HT-29 (cell line): Measurements from ENCODE around the gene FAM107A. TPM values are rescaled to one million over a fixed set of nuclear protein-coding genes. Genes with fewer than 3 reads are reported as not detected.

ENCODE experiments used
- DNase-seq: peaks from one replicate; pipeline ENCODE4 v3.0.0-alpha.2; 2015; ENCODE audit warnings: low spot score
- total RNA-seq: library from RNA; depleted of rRNA; stranded (reverse); fragments of >200 nt; shearing (Covaris generic); gene quantifications from 2 replicates; pipeline ENCODE4 v1.2.3, GENCODE V29; 2014; rRNA removed

Gene FAM107A, protein sequence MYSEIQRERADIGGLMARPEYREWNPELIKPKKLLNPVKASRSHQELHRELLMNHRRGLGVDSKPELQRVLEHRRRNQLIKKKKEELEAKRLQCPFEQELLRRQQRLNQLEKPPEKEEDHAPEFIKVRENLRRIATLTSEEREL
- total RNA-seq: 0.10 TPM in 1 of 2 replicates, not detected in the other

DNA sequence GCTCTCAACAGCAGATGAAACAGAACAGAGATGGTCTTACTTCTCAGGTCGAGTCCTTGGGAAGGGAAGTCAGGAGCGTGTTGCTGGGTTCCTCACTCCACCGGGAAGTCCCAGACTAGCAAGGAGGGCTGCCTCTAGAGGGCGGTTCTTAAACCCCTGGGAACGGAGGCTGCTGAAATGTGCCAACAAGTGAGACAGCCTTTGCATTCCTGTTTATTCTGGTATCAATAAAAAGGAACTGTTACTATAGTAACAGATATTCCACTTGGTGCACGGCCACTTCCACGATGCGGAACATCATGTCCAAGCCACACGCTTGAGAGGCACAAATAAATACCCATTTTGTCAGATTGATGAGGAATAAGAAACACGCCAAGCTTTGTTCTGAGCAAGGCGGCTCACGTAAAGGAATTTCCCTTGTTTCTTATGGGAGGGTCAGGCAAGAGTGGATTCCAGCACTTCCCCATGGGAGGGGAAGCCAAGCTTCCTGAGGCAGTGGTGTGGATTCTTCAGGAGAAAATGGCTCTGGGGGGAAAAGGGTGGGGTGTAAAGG is at the start of gene FAM107A:
Gene FAM107A (minus strand): TSS at position 123 of the 553 bp plus-strand sequence. CDS start 7,531 bp downstream, outside the sequence.
- no peak for DNase-seq

DNA sequence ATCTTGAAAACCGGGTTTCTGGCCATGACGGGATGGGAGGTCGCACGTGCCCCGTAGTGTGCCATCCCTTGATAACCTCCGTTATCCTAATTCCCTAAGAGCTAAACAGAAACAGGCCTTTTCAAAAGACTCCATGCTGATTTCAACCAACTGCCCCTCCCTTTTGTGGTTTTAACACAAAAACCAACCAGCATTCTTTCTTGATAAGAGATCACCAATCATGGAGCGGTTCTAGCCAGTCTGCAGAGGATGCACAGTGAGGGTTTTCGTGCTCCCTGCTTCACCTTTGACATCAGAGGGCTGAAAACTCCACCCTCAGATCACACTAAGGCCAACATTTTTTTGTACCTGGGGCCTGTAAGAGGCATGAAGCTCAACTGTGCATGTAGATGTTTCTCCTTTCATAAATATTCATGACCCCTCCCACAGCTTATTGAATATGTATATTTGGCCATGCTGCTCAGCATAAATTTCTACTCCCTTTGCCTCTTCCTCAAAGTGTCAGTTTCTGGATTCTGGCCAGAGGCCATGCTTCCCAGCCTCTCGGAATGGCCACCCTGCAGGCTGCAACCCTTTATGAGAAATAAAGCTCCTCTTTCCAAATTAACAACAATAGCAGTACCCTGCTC is 48.1 kb upstream of the FAM107A start:
- DNase-seq: no peak

DNA sequence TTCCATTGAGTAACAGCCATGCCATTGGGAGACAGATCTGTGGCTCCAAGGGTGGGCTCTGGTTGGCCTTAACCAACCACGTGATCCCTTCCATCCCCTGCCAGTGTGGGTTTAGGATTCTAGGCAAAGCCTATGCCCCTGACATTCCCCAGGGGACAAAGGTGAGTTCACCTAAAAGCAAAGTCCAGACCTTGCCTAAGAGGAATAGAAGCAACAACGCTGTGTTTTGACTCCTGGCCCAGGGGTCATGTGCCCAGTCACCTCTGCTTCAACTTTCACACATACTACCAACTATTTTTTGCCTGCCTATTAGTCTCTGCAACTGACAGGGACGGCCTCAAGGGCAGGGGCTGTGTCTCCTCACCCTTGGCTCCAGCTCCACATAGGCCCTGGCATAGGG is 47.4 kb upstream of the FAM107A start:
- DNase-seq: no peak

DNA sequence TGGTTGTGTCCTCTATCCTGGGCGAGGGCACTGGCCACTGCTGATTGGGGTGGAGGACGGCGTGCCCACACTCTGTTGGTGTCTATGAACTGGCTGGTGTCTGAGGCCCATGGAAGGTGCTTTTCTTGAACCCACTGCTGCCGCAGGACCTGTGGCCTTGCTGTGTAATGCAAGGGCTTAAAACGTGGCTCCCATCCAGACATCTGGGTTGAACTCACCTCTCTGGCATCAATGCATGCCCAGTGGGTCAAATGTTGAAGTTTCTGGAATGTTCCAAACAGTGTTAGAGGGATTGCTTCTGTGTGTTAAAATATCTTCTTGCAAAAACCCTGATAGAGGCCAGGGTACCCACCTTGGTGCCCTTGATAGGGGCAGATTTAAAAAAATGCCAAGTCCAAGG is 46.8 kb upstream of the FAM107A start:
- DNase-seq: no peak

DNA sequence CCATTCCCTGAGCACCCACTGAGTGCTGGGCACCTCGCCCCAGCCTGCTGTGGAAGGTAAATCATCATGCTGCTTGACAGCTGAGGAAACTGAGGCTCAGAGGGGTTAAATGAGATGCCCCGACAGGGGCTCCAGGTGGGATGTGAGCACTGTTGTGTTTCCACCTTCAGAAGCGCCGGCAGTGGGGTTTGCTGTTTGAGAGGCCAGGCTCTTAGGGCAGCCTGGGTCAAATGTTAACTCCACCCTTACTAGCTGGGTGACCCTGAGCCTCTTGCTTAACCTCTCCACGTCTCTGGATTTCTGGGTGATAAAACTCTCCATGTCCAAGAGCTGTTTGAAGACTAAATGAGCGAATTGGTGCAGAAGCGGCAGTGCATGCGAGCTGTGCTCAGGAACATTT is 46.3 kb upstream of the FAM107A start:
- DNase-seq: no peak

DNA sequence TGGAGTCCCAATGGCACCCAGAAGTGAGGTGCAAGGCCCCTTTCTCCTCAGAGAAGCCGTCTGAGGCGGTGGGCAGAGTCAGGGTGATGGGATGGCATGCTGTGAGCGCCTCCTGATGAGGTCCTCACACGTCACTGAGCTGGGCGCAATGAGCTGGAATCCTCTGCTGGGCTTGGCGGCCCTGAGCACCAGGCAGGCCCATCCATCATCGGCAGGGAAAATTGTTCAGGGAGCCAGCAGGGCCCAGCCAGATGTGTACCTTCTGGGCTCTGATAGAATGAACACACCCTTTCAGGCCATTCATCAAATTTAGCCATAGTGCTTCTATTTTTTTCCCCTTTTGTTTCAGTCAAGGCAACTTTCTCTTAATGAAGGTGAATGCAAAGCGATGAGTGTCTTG is 45.7 kb upstream of the FAM107A start:
- DNase-seq: no peak

DNA sequence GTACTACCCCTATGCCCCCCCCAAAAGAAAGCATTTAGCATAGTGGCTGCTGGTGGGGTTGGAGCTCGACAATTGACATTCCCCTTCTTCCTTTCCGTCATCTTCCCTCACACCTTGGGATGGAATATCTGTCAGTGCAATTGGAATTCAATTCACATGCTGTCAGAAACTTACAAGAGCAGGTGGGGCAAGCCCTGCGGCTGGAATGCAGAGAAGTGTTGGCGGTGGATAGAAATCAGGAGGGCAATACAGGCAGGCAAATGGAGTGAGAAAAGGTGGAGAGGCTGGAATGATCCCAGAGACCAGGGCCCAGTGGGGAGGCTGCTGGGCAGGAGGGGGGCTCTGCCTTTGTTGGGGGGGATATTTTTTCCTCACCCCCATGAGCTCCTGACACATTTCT is 45.2 kb upstream of the FAM107A start:
- no peak for DNase-seq

DNA sequence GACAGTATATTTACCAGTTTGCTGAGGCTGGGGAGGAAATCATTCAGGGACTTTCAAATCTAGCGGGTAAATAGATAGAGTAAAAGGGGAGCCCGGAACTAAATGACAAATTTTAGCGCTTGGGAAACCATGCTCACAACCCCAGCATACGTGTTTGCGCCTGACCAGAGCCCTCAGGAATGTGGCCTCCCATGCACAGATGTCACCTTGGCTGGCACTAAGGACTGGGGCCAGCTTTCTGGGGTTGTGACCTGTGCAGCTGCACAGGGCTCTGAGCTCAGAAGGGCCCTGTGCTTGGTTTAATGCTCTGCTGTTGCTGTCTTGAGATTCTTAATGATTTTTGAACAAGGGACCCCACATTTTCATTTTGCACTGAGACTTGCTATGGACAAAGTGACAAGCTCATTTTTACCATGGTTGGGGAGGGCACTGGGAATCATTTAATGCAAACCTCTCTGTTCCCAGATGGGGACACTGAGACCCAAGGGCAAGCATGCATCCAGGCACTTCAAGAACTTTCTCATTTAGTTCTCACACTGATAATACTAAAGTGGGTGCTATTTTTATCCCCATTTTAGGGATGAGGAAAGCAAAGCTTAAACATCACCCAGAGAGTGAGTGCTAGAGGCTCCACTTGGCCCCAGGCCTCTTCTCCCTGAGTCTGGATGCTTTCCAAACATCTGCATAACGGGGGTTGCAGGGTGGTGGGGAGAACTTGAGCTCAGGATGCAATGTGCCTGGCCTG is 44.1 kb upstream of the FAM107A start:
- DNase-seq: no peak

DNA sequence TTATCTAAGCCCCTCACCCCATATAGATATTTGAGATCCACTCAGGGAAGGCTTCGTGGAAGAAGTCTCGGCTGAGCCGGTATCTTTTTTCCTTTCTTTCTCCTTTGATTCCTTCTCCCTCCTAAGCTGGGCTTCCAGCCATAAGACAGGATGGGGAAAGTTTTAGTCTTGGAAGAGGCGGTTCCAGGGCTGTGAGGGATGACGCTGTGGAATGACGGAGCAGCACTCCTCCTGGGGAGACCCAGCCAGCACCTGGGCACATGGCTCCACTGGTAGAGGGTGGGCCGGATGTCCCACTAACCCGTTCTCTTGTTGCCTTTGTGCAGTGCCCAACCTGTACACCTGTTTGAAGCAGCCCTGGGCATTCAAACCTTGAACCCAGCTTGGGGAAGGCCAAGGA is 43.2 kb upstream of the FAM107A start:
- DNase-seq: no peak

DNA sequence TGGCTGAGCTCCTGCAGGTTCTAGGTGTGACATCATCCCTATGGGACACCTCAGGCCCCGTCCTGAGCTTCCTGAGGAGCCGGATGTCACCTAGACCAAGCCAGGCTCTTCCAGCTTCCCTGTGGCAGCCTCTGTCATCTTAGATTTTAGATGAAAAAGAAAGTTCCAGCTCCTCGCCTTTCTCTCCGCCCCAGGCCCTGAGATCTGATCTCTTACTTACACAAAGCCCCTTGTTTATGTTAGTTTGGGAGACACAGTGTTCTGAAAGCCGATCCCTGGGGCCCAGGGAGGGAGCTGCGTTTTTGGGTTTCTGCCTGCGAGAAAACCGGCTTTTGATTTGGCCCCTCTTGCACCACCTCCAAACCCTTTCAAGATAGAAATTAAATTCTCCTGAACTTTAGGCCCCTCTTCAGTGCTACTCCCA is 40.2 kb upstream of the FAM107A start:
- DNase-seq: no peak

DNA sequence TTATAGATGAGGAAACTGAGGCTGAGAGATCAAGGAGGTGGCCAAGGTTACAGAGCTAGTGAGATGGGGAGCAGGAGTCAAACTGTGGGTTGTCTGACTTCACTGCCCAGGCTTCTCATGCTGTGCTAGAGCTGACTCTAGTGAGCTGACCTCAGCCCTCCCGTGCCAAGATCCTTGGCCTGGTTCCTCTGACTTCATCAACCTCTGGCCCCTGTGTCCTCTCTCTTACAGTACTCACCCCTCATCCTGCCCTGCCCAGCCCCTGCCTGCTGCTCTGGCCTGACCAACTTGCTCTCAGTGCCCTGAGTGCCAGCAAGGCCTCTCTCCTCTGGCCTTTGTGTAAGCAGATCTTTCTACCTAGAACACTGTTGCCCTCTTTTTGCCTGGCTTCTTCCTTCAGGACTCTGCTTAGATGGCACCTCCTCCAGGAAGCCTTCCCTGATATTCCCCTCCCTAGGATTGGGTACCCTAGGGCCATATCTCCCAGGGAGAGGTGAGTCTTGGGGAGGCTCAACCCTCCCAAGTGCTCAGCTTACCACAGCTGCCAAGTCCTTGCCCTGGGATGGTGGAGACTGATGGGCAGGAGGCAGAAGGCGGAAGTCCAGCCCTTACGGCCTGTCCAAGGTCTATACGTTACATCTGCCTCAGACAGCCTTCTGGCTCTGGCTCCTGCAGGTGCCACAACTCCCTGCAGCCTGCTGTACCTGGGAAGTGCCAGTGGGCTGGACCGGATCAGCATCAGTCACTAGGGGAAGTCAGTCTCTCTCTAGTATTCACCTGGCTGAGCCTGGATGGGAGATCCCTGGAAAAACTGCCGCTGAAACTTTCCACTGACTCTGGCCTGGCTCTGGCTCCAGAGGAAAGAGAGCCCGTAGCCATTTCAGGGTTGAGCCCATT is 36.3 kb upstream of the FAM107A start:
- DNase-seq: no peak

DNA sequence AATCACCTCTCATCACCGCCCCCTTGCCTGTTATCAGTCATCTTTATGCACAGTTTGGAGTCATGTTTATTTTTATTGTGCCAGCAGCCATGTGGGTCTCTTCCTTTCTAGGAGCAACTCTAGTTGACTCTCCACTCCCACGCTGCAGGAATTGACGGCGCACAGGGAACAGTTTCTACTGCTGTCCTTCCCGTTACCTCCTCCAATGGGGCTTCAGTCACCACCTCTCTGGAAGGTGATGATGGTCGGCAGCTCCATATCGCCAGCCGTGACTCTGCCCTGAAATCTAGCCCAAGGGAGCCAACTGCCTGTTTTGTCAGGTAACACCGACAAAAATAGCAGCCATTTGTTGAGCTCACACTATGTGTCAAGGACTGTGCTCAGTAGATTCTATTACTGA is 35.6 kb upstream of the FAM107A start:
- DNase-seq: no peak

DNA sequence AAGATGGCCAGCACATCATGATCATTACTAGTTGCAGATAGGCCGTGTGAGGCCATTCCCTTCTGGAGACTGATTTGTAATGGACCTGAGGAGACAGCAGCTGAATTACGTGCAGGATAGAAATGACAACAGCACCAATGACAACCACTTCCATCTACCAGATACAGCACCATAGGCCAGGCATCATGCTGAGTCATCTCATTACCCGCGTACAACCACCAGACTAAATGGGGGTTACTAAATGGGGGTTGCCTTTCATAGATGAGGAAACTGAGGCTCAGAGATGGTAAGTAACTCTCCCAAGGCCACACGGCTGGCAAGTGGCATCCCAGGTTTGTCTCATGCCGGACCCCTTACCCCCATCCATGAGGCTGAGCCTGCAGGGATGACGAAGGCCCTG is 32.8 kb upstream of the FAM107A start:
- no peak for DNase-seq

DNA sequence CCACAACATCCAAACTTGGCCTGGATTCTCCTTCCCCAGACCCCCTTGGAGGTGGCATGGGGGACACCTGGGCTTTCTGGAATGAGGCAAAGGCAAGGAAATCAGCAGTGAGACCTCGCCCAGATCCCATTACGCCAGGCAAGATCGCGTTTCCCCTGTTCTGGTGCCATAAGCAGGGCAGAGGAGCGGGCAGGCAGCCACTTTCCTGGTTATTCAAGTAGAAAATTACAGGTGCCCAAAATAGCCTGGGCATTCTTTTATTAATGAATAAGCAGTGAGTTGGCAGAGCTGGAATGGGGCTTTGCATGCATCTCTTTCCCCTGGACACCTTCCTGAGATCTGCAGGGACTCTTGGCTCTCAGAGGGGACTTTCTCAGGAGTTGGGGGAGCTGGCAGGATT is 31.5 kb upstream of the FAM107A start:
- DNase-seq: no peak

DNA sequence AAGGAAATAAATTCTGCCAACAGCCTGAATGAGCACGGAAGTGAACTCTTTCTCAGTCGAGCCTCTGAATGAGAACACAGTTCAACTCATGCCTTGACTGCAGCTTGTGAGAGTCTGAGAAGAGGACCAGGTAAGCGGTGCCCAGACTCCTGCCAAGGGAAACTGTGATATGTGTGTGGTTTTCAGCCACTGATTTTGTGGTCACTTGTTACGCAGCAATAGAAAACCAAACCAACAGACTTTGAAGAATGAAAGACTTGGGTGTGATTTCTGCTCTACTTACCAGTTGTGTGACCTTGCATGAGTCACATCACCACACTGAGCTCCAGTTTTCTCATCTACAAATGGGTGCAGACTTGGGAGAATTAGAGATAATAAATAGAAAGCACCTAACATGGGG is 30.6 kb upstream of the FAM107A start:
- no peak for DNase-seq

DNA sequence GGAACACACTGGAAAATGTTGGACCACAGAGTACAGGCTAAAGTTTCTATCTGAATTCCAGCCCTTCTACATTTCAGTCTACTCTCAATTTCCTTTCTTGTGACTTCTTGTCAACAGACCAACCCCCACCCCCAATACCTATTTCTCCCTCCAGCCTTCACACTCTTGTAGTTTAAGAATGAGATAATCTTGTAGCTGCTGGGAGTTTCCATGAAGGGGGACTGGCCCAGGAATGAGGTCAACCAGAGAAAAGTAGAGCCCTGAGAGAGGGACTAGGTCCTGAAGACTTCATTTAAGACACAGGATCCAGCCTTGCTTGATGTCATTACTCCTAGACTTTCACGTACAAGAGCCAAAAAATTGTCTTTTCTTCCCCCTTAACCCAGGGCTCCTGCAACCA is 29.5 kb upstream of the FAM107A start:
- no peak for DNase-seq

DNA sequence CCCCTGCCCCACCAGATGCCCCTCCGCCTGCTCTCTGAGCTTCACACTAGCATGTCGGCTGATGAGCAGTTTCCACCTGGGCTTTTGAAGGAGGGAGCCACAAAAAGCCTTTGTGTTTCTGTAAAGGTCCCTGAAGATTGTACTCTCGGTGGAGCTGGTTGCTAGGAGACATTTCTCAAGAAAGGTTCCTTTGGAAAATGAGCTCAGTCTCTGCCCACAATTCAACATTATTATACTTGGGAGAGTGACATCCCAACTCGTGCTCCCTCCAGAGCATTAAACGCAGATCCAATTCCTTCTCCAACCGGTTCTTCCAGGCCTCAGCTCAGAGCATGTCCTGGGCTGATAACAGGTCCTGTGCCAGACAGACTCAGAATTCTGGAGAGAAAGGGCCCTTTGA is 26.8 kb upstream of the FAM107A start:
- DNase-seq: no peak

DNA sequence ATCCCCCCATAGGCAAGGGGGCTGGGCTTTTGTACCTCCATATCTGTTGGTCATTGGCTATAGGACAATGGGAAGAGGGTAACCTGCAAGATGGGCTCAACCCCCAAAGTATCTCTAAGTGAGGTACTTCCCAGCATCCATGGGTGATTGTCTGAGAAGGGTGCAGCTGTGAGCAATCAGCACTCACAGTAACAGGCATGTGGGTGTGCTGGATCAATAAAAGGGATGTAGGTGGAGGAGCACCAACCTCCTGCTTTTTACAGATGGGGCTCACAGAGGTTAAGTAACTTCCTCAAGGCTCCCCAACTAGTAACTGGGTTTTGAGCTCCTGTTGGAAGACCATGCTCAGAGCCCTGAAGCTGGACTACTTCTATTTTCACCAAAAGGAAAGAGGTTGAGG is 26.4 kb upstream of the FAM107A start:
- DNase-seq: no peak

DNA sequence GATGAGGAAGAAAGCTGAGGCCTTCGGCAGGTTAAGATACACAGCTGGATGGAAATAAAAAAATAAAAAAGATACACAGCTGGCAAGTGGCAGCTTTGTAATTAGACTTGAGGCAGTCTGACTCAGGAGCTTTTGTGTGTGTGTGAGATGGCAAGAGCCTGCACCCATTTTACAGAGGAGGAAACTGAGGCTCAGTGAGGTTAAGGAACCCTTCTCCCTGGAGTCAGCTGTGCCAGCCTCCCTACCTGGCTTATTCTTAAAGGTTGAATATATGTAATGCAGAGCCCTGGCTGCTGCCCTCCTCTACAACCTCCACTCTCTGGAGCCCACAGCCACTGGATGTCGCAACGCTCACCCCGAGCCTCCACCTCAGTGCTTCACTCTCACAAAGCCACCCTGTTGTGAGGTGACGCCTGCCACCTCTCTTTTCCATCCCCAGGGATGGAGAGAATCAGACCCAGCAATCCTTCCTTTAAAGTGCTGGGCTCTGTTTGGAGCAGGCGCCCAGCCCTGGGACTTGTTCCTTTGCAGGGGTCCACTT is 20.6 kb upstream of the FAM107A start:
- DNase-seq: no peak

DNA sequence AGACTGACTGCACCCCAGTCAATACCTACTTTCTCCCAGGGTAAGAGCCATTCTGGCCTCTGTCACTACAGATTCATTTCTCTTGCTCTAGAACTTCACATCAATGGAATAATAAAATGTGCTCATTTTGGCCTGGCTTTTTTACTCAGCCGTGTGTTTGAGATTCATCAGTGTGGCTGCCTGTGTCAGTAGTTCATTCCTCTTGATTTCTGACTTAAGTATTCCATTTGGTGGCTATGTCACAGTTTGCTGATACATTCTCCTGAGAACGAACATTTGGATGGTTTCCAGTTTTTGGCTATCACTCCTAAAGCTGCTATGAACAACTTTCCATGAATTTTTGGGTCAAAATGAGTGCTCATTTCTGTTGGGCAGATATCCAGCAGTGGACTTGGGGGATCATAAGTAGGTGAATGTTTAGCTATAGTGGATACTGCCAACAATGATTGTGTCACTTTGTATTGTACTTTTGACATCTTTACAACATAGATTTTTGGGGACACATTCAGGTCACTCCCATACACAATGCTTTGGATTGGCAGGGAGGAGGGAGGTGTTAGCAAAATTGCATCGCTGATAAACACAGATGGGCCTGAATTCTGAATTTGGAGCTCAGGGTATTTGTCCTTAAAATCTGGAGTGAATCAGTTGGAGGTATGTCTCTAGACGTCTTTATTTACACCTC is 19.8 kb upstream of the FAM107A start:
- DNase-seq: no peak

DNA sequence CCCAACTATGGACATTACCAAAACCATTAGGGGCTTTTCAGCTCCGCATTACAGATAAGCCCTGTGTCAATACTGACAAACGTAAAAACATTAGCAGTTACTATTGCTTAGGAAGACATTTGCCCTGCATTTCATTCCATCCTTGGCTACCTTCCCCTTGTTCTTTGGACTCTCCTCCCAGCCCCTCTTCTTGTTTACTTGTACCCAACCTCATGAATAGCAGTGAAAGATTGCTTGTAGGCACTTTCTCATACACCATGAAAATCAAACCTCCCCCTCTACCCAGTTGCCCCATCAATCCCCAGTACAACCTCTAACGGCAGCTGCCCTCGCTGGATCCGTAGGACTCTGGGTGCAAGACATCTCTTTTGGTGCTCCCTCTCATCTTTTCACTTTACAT is 16.9 kb upstream of the FAM107A start:
- DNase-seq: no peak
